ENCODE data around the gene LRP5. TPM values are rescaled to one million over a fixed set of nuclear protein-coding genes. Genes with fewer than 3 reads are reported as not detected.

The LRP5 gene
- total RNA-seq, 2 experiments from 2014 or later, result 2.0 to 2.9 TPM

- ChIA-PET POLR2A (no interaction called here), CTCF (no interaction called here)
- Histone ChIP-seq H3K27ac (ENCODE audit: low read depth in 1 of 2, low read length in 2 of 2) (no peak overlapping the region), H3K4me3 (ENCODE audit: low read length) (no peak overlapping the region), H3K36me3 (ENCODE audit: insufficient read depth, low read length) (no peaks in the 10 kb centered on the region), H3K9me3 (ENCODE audit: control insufficient read depth in 1 of 2, insufficient read depth in 1 of 2, low read length in 2 of 2) (no peaks in the 10 kb centered on the region), H3K4me1 (ENCODE audit: insufficient read depth, low read length) (no peaks in the 10 kb centered on the region), H3K27me3 (ENCODE audit: control insufficient read depth in 1 of 2, insufficient read depth in 2 of 2, low read length in 2 of 2) (no peaks in the 10 kb centered on the region)
- ATAC-seq (ENCODE audit: poor library complexity) (no peak), DNase-seq (no peak)
- TF ChIP-seq CTCF (IDR thresholded peaks at IDR 0.05), result no peak
- no peaks in the 10 kb centered on the region for H3K4me1 Mint-ChIP-seq (ENCODE audit: low read depth)
- intact Hi-C loops (cut with DNase I, micrococcal nuclease), result no loop called here
- no peaks in the 10 kb centered on the region for H3K9me3 Mint-ChIP-seq
- H3K36me3 Mint-ChIP-seq (ENCODE audit: low read depth), result no peaks in the 10 kb centered on the region
- H3K4me3 Mint-ChIP-seq, result no peak overlapping the region
- H3K27ac Mint-ChIP-seq, result no peak overlapping the region
- no peaks in the 10 kb centered on the region for H3K27me3 Mint-ChIP-seq
These were observed 129.3 kb downstream of the LRP5 start for GRCh38 chr11:68441466-68442230.

GRCh38 chr11:68442433-68442832, 130.0 kb downstream of the LRP5 start:
- Histone ChIP-seq H3K36me3 (ENCODE audit: insufficient read depth, low read length) (no peaks in the 10 kb centered on the region), H3K27me3 (ENCODE audit: control insufficient read depth in 1 of 2, insufficient read depth in 2 of 2, low read length in 2 of 2) (no peaks in the 10 kb centered on the region), H3K9me3 (ENCODE audit: control insufficient read depth in 1 of 2, insufficient read depth in 1 of 2, low read length in 2 of 2) (no peaks in the 10 kb centered on the region), H3K4me3 (ENCODE audit: low read length) (no peak overlapping the region), H3K27ac (ENCODE audit: low read depth in 1 of 2, low read length in 2 of 2) (no peak overlapping the region), H3K4me1 (ENCODE audit: insufficient read depth, low read length) (peaks cover 7% of the 10 kb centered on the region)
- Mint-ChIP-seq H3K4me1 (ENCODE audit: low read depth) (no peaks in the 10 kb centered on the region), H3K27me3 (no peaks in the 10 kb centered on the region), H3K9me3 (no peaks in the 10 kb centered on the region), H3K27ac (no peak overlapping the region), H3K4me3 (no peak overlapping the region), H3K36me3 (ENCODE audit: low read depth) (no peaks in the 10 kb centered on the region)
- intact Hi-C loops (cut with DNase I, micrococcal nuclease), result no loop called here
- no peak for DNase-seq
- no peak for ATAC-seq (ENCODE audit: poor library complexity)
- POLR2A ChIA-PET, result no interaction called here
- no peak for TF ChIP-seq CTCF (IDR thresholded peaks at IDR 0.05)
- CTCF ChIA-PET, result no interaction called here

DNA sequence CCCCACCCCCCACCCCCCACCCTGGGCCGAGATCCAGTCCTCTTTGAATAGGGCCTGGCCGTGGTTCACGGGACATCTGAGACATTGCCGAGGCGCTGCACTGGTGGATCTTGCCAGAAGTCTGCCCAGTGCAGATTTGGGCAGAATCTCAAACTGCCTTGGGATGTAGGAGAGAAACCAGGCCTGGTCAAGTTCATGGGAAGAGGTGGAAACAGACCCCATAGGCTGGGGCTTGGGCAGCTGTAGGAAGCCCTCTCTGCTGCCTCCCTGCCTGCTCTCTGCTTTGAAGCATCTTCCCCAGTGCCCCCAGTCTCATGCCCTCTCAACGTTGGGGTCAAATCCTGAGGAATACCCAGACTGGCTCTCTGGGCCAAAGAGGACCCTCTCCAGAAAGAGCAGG, 132.2 kb downstream of the LRP5 start:
- ATAC-seq (ENCODE audit: poor library complexity), result no peak
- Mint-ChIP-seq H3K4me1 (ENCODE audit: low read depth) (no peaks in the 10 kb centered on the region), H3K27ac (no peak overlapping the region), H3K36me3 (ENCODE audit: low read depth) (no peaks in the 10 kb centered on the region), H3K4me3 (no peak overlapping the region), H3K27me3 (no peaks in the 10 kb centered on the region), H3K9me3 (no peaks in the 10 kb centered on the region)
- Histone ChIP-seq H3K4me1 (ENCODE audit: insufficient read depth, low read length) (peaks cover 10% of the 10 kb centered on the region), H3K27ac (ENCODE audit: low read depth in 1 of 2, low read length in 2 of 2) (no peak overlapping the region), H3K36me3 (ENCODE audit: insufficient read depth, low read length) (no peaks in the 10 kb centered on the region), H3K4me3 (ENCODE audit: low read length) (no peak overlapping the region), H3K9me3 (ENCODE audit: control insufficient read depth in 1 of 2, insufficient read depth in 1 of 2, low read length in 2 of 2) (no peaks in the 10 kb centered on the region), H3K27me3 (ENCODE audit: control insufficient read depth in 1 of 2, insufficient read depth in 2 of 2, low read length in 2 of 2) (no peaks in the 10 kb centered on the region)
- ChIA-PET CTCF (no interaction called here), POLR2A (no interaction called here)
- DNase-seq, result no peak
- intact Hi-C loops (cut with DNase I, micrococcal nuclease), result no loop called here
- TF ChIP-seq CTCF (IDR thresholded peaks at IDR 0.05), result no peak
